Kidney glomerular epithelial cell (primary cell): ENCODE results near the gene KCNN2.

Source experiments
- DNase-seq: peaks from one replicate; lab custom pipeline; 2025; lab: John Stamatoyannopoulos, UW

KCNN2 gene

GRCh38 chr5:114544561-114544960, 182.7 kb downstream of the KCNN2 start:
- no peak for DNase-seq
